GM23338 (cell line): ENCODE data around the gene POLA1. TPM values are rescaled to one million over a fixed set of nuclear protein-coding genes. Genes with fewer than 3 reads are reported as not detected.

Source experiments
- ATAC-seq: fragments of 200-7000 bp; cut with Tn5 transposase; 3 replicates; pipeline ENCODE4 v1.9.1; 2020
- DNase-seq: peaks from one replicate; pipeline ENCODE4 v3.0.0-alpha.2; 2015; ENCODE audit warnings: low spot score
- H2AFZ ChIP-seq: fragments of 200-600 bp; sonication (generic); 2 replicates; pipeline ENCODE4 v1.8.0; 2016; ENCODE audit warnings: antibody characterized with exemption, mild to moderate bottlenecking, moderate library complexity
- H3F3A ChIP-seq: fragments of 200-600 bp; sonication (generic); replicated peaks from 2 replicates; pipeline ENCODE4 v1.8.0; 2017; ENCODE audit warnings: antibody characterized with exemption, mixed run types, low read depth
- H3K27ac ChIP-seq: fragments of 200-600 bp; sonication (generic); 2 replicates; pipeline ENCODE4 v1.6.1; 2016; ENCODE audit warnings: low read depth
- H3K27me3 ChIP-seq: fragments of 200-600 bp; sonication (generic); 2 replicates; pipeline ENCODE4 v1.8.0; 2016; ENCODE audit warnings: mild to moderate bottlenecking, mixed run types, moderate library complexity; ENCODE audit not compliant: insufficient read depth
- H3K36me3 ChIP-seq: fragments of 200-600 bp; sonication (generic); 2 replicates; pipeline ENCODE4 v1.8.0; 2016; ENCODE audit warnings: mild to moderate bottlenecking; ENCODE audit not compliant: insufficient read depth
- H3K4me1 ChIP-seq: fragments of 200-600 bp; sonication (generic); 2 replicates; pipeline ENCODE4 v1.8.0; 2016; ENCODE audit warnings: mild to moderate bottlenecking, moderate library complexity; ENCODE audit not compliant: insufficient read depth
- H3K4me2 ChIP-seq: fragments of 200-600 bp; sonication (generic); 2 replicates; pipeline ENCODE4 v1.7.1; 2017; ENCODE audit warnings: mixed run types
- H3K4me3 ChIP-seq: fragments of 200-600 bp; sonication (generic); 2 replicates; pipeline ENCODE4 v1.6.1; 2016; ENCODE audit warnings: mixed run types
- H3K79me2 ChIP-seq: fragments of 200-600 bp; sonication (generic); replicated peaks from 2 replicates; pipeline ENCODE4 v1.8.0; 2017; ENCODE audit warnings: mild to moderate bottlenecking; ENCODE audit not compliant: insufficient read depth
- H3K9me2 ChIP-seq: fragments of 200-600 bp; sonication (generic); 2 replicates; pipeline ENCODE4 v1.8.0; 2017; ENCODE audit not compliant: insufficient read depth
- H4K20me1 ChIP-seq: fragments of 200-600 bp; sonication (generic); replicated peaks from 2 replicates; pipeline ENCODE4 v1.8.0; 2017; ENCODE audit warnings: mild to moderate bottlenecking; ENCODE audit not compliant: insufficient read depth
- H3K27ac Mint-ChIP-seq: 2 replicates; pipeline ENCODE4 v1.8.0; 2020; ENCODE audit warnings: inconsistent platforms, mild to moderate bottlenecking, moderate library complexity, mixed read lengths
- H3K27me3 Mint-ChIP-seq: 3 replicates; pipeline ENCODE4 v1.8.0; 2022; ENCODE audit warnings: low read depth, mild to moderate bottlenecking, moderate library complexity, mixed read lengths, inconsistent platforms; ENCODE audit not compliant: insufficient read depth, poor library complexity
- H3K36me3 Mint-ChIP-seq: 3 replicates; pipeline ENCODE4 v1.8.0; 2021; ENCODE audit warnings: low read depth, mild to moderate bottlenecking, inconsistent platforms, moderate library complexity, mixed read lengths
- H3K4me1 Mint-ChIP-seq: 3 replicates; pipeline ENCODE4 v1.8.0; 2020; ENCODE audit warnings: mild to moderate bottlenecking, inconsistent platforms, mixed read lengths
- H3K4me3 Mint-ChIP-seq: 3 replicates; pipeline ENCODE4 v1.8.0; 2021; ENCODE audit warnings: moderate library complexity, mild to moderate bottlenecking, inconsistent platforms, mixed read lengths
- H3K9me3 Mint-ChIP-seq: 3 replicates; pipeline ENCODE4 v1.8.0; 2020; ENCODE audit warnings: moderate library complexity, mild to moderate bottlenecking, inconsistent platforms, mixed read lengths
- CREB1 ChIP-seq: fragments of 250-450 bp; sonication (Bioruptor Pico); IDR thresholded peaks from 2 replicates; pipeline ENCODE4 v1.5.0; 2020; ENCODE audit warnings: low read depth, mild to moderate bottlenecking, moderate library complexity
- CTCF ChIP-seq, 2 experiments: fragments of 200-600 bp in 1 of 2; sonication (generic) in 1 of 2; conservative IDR thresholded peaks; 2 replicates each; pipeline versions ENCODE4 v1.5.1 to v1.6.1; 2016 to 2017; ENCODE audit warnings: antibody characterized with exemption in 2 of 2, low read depth in 2 of 2, mild to moderate bottlenecking in 2 of 2, moderate library complexity in 1 of 2
- EZH2 ChIP-seq: fragments of 200-600 bp; sonication (generic); IDR thresholded peaks from one replicate; pipeline ENCODE4 v1.8.0; 2017; ENCODE audit warnings: antibody characterized with exemption, mild to moderate bottlenecking, low read depth; ENCODE audit not compliant: unreplicated experiment
- EZH2phosphoT487 ChIP-seq: fragments of 200-600 bp; sonication (generic); IDR thresholded peaks from one replicate; pipeline ENCODE4 v1.8.1; 2018; ENCODE audit warnings: antibody characterized with exemption; ENCODE audit not compliant: unreplicated experiment
- JUNB ChIP-seq: IDR thresholded peaks from one replicate; pipeline ENCODE4 v1.6.1; 2016; ENCODE audit warnings: antibody characterized with exemption; ENCODE audit not compliant: unreplicated experiment
- NANOG ChIP-seq: IDR thresholded peaks from 2 replicates; pipeline ENCODE4 v1.6.1; 2016; ENCODE audit warnings: antibody characterized with exemption, borderline replicate concordance
- POLR2AphosphoS5 ChIP-seq: IDR thresholded peaks from 2 replicates; pipeline ENCODE4 v1.6.1; 2016; ENCODE audit warnings: antibody characterized with exemption, low read depth
- REST ChIP-seq: IDR thresholded peaks from one replicate; pipeline ENCODE4 v1.6.1; 2018; ENCODE audit warnings: antibody characterized with exemption; ENCODE audit not compliant: unreplicated experiment
- STAT1 ChIP-seq: IDR thresholded peaks from one replicate; pipeline ENCODE4 v1.6.1; 2016; ENCODE audit warnings: antibody characterized with exemption; ENCODE audit not compliant: unreplicated experiment
- ZNF114 ChIP-seq: fragments of 250-450 bp; sonication (Bioruptor Pico); IDR thresholded peaks from 2 replicates; pipeline ENCODE4 v1.5.0; 2020; ENCODE audit warnings: mild to moderate bottlenecking, moderate library complexity
- ZNF331 ChIP-seq: fragments of 250-450 bp; sonication (Bioruptor Pico); IDR thresholded peaks from 2 replicates; pipeline ENCODE4 v1.5.0; 2020; ENCODE audit warnings: low read depth, mild to moderate bottlenecking, moderate library complexity
- ZNF462 ChIP-seq: fragments of 250-450 bp; sonication (Bioruptor Pico); IDR thresholded peaks from 2 replicates; pipeline ENCODE4 v1.5.0; 2020; ENCODE audit warnings: mild to moderate bottlenecking, moderate library complexity
- polyA plus RNA-seq: library from polyadenylated mRNA; unstranded; fragments of >200 nt; fragmentation: Nextera tagmentation; extraction: Ambion mirVana; gene quantifications from 2 replicates; pipeline ENCODE4 v1.2.1, GENCODE V29; 2016
- total RNA-seq: library from RNA; depleted of rRNA; stranded (reverse); fragments of >200 nt; shearing (Covaris generic); gene quantifications from 2 replicates; pipeline ENCODE4 v1.2.3, GENCODE V29; 2014
- TF ChIP-seq, protein P1 (sequence below): IDR thresholded peaks from 2 replicates; pipeline ENCODE4 v1.6.1; 2016; ENCODE audit warnings: antibody characterized with exemption

Gene POLA1
- total and polyA plus RNA-seq, 2 experiments from 2014 or later: 12.6 to 36.6 TPM

GRCh38 chrX:24851780-24852179, 158.1 kb downstream of the POLA1 start:
- ATAC-seq (no peak), DNase-seq (no peak)
- Mint-ChIP-seq H3K27me3 (no peaks in the 10 kb centered on the region), H3K36me3 (peaks cover 8% of the 10 kb centered on the region; the same call in 2 of the 3 replicates), H3K27ac (no peak overlapping the region), H3K4me3 (no peak overlapping the region), H3K9me3 (no peaks in the 10 kb centered on the region), H3K4me1 (peaks cover 3% of the 10 kb centered on the region; the same call in 2 of the 3 replicates)
- no peaks in the 10 kb centered on the region for H3K79me2 ChIP-seq
- H3K4me3 ChIP-seq: no peak overlapping the region
- H2AFZ ChIP-seq: no peak overlapping the region
- no peak for TF ChIP-seq CREB1
- no peak for TF ChIP-seq REST
- TF ChIP-seq, protein P1, sequence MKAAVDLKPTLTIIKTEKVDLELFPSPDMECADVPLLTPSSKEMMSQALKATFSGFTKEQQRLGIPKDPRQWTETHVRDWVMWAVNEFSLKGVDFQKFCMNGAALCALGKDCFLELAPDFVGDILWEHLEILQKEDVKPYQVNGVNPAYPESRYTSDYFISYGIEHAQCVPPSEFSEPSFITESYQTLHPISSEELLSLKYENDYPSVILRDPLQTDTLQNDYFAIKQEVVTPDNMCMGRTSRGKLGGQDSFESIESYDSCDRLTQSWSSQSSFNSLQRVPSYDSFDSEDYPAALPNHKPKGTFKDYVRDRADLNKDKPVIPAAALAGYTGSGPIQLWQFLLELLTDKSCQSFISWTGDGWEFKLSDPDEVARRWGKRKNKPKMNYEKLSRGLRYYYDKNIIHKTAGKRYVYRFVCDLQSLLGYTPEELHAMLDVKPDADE: no peak
- no peak for TF ChIP-seq CTCF (conservative IDR thresholded peaks at IDR 0.05; ENCODE audit: low read depth in 2 of 2)
- TF ChIP-seq STAT1: no peak
- TF ChIP-seq JUNB: no peak
- no peak for TF ChIP-seq POLR2AphosphoS5
- no peak for TF ChIP-seq ZNF462 (CRISPR knock-in tag)
- TF ChIP-seq NANOG: no peak
- no peak for TF ChIP-seq ZNF114 (CRISPR knock-in tag)
- no peak for TF ChIP-seq ZNF331 (CRISPR knock-in tag)
- no peak for TF ChIP-seq EZH2phosphoT487
- no peak for TF ChIP-seq EZH2
- H3K4me2 ChIP-seq: no peak overlapping the region
- no peaks in the 10 kb centered on the region for H3F3A ChIP-seq
- H3K27me3 ChIP-seq: no peaks in the 10 kb centered on the region
- H3K4me1 ChIP-seq: peaks cover 2% of the 10 kb centered on the region; the same call in 1 of the 2 replicates
- no peak overlapping the region for H3K27ac ChIP-seq
- H4K20me1 ChIP-seq: no peaks in the 10 kb centered on the region
- no peaks in the 10 kb centered on the region for H3K36me3 ChIP-seq
- H3K9me2 ChIP-seq: no peaks in the 10 kb centered on the region
